Stimulated activated CD4-positive, alpha-beta T cell treated with anti-CD3 and anti-CD28 coated beads, Interleukin-1b, Interleukin-23, amount 100 ng/mL, for 24 hours (primary cell): ENCODE data around the gene ANGPT4.

Experiments used
- DNase-seq, 4 experiments: peaks; one replicate each; pipeline ENCODE4 v3.0.0-alpha.2; 2020; ENCODE audit warnings: low read depth in 4 of 4, low spot score in 1 of 4

The ANGPT4 gene

DNA sequence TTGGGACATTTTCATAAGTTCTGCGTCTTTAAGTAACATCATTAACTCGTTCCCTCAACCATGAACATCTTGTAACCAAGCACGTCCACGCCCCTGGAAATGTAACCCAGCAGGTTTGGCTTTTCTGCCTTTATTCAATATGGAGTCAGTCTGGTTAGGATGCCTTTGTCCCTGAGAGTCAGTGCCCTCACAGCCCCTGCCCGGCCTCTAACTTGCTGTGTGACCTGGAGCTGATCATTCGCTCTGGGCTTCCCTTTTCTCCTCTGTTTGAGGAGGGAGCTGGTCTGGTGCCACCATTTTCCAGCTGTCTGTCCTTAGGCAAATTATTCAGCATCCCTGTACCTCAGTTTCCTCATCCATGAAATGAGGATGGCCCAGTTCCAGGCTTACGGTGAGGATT lies 26.5 kb upstream of the ANGPT4 start:
- no peak for DNase-seq

DNA sequence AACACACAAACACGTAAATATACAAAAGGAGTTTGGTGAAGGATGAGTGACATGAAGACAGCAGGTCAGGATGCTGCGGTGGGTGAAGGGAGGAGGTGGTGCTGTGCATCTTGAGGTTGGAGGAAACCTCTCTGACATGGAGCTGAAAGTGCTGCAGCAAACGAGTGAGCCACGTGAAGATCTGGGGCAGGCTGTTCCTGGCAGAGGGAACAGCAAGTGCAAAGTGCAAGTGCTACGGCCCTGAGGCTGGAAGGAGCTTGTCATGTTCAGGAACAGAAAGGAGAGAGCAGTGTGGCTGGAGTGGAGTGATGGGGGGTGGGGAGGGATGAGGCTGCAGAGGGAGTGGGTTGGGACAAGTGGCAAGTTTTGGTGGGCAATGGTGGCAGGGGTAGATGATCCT lies 24.8 kb upstream of the ANGPT4 start:
- DNase-seq: no peak

DNA sequence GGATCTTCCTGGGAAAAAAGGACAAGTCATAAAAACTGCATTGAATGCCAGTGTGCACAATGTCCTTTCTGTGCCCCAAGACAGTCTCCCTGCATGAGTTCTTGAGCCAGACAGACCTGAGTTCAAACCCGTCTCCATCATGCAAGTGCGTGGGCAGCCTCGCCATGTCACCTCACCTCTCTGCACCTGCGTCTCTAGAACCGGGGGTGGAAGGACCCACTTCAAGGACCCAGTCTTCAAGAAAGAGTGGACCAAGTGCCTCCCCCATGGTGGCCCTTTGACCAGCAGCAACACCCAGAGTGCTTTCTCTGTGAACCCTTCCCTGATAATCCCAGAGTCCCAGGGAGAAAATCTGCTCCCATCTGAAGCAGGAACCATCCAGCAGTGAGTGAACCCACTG lies 23.5 kb upstream of the ANGPT4 start:
- DNase-seq: no peak

DNA sequence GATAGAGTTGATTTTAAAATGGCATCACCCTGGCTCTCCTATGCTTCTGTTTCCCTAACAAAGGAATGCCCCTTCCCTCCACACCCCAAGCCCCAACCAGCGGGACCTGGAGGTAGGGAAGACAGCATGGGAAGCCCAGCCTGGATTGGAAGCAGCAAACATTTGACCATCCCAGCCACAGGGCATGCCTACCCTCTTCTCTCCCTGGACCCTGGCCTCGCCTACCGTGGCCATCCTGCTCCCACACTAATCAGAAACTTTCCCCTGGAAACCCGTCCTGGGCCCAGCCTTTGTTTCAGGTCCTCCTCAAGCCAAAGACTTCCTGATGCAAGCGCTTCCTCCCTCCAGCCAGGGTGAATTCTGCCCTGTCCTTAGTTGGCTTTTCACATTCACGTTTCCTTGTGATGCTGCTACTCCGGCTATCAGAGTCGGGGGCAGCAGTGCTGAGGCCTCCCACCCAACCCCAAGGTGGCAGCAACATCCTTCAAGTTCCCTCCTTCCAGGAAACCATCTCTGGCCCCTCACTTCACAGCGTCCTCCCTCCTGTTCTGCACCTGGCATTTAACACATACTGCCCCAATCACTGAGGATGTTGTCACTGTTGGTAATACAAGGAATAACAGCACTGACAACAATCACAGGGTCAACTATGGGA lies 18.2 kb upstream of the ANGPT4 start:
- DNase-seq: no peak

DNA sequence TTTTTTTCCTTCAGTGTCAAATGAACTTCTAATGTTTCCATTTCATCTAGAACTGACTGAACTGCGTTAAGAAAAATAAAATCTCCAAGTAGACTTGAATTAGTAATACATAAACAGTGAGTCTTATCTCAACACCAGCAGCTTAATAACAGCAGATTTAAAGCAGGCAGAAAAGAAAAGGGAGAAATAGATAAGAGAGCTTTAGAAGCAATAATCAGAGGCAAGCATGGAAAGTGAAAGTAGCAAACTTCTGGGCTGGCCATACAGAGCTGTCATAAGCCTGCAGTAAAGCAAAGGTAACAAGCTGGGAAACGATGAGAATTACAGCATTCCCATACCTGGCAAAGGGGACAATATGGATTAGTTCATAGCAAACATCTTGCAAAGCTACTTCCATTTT lies 16.9 kb upstream of the ANGPT4 start:
- DNase-seq: no peak

DNA sequence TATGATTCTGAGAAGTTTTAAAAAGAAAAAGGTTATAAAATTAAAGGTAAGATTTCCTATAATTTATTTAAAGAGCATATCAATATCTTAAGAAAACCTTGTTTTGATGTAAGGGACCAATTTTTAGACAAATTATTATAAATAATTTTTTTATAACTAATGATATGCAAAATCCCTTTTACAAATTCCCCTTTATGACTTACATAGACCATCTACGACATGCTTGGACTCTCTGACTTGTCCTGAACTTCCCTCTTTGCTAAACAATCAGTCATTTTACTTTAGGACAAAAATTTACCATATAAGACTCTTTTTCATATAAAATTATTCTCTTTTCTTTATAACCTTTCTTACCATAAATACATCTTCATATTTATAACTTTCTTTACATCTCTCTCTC lies 15.3 kb upstream of the ANGPT4 start:
- no peak for DNase-seq

DNA sequence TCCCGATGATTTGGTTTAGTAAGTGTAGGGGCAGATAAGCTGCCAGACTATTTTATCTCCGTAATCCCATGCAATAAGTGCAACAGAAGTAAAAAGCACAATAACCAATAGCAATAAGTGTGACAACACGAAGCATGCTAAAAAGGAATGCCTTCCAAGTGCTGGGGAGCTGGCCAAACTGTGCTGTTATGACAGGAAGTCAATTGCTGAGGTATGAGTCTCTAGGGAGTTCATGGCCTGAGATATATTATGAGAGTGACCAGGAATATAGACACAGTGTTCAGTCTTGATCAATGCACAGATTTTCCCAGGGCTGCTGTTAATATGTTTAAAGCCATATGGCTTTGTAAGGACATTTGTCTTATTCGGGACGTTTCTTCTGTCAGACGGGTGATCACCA lies 10.5 kb upstream of the ANGPT4 start:
- DNase-seq: no peak

DNA sequence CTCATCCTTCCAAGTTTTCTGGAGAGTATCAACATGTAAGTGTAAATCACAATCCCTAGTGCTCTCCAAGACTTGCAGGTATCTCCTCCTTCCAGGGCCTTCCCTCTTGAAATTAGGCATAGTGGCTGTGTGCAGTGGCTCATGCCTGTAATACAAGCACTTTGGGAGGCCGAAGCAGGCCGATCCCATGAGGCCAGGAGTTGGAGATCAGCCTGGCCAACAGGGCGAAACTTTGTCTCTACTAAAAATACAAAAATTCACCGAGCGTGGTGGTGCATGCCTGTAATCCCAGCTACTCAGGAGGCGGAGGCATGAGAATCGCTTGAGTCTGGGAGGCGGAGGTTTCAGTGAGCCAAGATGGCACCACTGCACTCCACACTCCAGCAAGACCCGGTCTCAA lies 9.4 kb upstream of the ANGPT4 start:
- DNase-seq: no peak

DNA sequence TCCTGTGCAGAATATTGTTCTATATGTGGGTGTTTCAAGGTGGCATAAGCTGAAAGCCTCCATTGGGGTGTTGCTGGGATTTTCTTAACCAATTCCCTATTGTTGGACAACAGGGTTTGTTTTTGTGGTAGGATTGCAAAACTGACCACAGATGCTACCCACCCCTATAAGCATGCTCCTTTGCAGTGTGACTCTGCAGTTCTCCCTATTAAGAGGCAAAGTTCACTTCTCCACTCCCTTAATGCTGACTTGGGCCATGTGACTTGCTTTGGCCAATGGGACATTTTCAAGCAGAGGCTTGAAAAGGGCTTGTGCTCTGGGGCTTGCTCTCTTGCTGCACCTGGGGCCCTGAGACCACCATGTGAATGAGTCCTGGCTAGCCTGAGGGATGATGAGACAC lies 8.5 kb upstream of the ANGPT4 start:
- no peak for DNase-seq

DNA sequence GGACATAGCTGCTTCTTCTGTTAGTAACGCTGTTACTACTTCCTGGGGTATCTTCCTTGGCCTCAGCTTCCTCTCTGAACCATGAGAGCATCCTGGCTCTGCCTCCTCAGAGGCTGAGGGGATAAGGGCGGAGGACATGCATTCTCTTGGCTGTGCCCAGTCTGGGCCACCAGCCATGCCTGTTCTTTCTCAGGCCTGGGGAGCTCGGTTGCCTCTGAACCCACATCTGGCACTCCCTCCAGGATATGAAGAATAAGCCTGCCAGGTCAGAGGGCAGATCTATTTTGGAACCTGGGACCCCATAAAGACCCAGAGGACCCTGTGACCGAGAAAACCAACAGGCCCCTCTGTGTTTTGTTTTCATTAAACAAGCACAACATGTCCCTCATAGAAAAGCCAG lies 6.6 kb upstream of the ANGPT4 start:
- DNase-seq: no peak

DNA sequence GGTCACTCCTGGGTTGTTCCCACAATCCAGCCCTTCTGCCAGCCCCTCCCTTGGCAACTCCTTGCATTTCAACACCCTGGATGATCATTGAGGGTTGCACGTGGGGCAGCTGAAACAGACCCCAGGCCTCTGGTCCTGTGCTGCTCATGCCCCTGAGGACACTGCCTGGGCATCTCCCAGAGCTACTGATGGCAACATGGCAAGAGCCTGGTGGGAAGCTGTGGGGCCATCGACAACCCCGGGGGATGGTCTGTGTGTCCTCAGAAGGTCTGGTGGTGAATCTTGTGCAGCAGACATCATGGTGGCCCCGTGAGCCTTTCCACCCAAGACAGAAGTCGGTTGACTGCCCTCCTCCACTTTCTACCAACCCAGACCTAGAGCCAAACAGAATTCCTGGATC lies 4.9 kb upstream of the ANGPT4 start:
- DNase-seq: no peak

DNA sequence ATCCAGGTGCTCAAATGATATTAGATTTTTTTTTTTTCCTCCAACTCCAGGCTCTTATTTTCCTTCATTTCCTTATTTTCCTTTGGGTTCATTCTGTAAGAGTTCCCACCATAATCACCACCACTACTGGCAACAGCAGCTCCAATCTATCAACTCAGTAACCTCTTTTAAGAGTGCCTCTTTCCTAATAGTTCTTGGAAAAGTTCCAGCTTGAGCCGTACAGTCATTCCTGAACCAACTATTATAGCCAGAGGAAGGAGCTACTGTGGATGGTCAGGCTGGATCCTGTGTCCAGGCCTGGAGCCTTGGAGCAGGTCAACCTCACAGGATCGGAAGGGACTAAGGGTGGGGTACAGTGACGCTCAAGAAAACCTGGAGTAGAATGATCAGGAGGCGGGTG lies 4.2 kb upstream of the ANGPT4 start:
- no peak for DNase-seq

DNA sequence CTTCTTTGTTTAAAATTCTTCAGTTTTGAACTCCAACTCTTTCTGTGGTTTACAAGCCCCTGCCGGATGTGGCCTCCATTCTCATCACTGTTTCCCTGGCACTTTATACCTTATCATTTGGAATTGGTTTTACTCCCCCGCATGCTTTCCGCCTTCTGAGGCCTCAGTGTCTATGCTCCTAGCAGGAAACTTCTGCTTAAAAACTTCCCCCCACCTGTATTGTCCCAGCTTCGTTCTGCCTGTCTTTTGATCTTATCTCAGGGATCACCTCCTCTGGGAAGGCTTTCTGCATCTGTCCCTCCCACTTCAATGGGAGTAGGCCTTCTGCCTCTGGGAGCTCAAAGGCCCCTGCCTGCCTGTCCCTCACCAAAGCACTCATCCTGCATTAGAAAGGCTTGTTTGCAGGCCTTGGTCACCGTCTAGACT lies 3.4 kb upstream of the ANGPT4 start:
- DNase-seq: no peak

DNA sequence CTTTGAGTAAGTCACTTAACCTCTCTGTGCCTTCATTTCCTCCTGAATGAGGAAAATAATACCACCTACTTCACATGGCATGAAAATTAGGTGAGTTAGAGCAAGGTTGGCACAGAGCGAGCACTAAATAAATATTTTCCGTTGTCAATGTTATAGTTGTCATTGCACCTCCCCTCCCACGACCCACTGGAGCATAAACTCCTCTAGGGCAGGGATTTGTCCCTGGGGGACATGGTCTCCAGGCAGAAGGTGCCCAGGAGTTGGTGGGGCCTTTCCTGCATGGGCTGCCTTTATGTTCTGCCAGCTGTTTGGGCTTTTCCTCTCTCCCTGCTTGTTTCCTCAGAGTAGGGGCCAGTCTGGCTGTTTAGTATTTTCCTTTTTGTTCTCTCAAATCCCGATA lies 1.3 kb upstream of the ANGPT4 start:
- no peak for DNase-seq

DNA sequence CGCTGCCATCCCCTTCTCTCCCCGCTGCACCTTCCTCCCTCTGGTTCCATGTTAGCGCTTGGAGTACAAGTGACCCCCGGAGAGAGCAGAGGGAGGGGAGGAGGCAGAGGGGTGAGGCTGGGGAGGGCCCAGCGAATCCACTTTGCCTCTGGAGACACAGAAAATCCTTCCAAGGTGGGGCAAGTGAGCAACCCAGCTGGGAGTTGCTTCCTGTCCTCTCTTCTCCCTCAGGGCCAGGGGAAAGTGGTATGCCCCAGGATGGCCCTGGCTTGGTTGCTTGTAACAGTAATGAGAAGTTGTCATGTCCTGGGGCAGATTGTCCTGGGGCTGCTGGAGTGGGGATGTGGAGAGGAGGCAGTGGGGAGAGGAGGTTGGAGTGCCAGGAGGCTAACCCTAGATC lies 691 bp upstream of the ANGPT4 start:
- DNase-seq: no peak

DNA sequence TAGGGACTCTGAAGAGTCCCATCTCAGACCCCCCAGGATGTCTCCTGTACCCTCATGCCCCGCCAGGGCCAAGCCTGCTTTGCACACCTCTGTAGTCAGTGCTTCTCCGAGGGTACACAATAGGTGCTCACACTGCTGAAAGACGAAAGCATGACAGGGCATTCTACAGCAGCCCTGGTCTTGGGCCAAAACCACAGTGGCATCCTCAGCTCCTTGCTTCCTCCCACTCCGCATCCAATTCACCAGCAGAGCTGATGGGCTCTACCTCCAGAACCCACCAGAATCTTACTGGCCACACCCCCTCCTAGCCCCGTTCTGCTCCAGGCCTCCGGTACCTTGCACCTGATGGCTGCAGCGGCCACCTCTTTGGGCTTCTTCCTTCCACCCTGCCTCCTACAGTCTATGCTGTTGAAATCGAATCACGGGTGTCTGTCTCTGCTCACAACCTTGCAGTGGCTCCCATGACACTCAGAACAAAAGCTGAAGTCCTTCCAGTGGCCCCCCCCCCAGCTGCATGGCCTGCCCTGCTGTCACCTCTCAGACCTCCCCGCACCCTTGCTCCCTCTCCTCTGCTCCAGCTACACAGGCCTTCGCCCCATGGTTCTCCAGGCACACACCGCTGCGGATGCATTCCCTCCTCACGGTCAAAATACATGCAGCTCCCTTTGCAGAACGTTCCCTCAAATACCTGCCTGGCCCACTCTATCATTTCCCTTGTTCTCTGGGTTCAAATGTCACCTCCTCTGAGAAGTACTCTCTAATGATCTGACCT lies 1.2 kb downstream of the ANGPT4 start:
- no peak for DNase-seq

DNA sequence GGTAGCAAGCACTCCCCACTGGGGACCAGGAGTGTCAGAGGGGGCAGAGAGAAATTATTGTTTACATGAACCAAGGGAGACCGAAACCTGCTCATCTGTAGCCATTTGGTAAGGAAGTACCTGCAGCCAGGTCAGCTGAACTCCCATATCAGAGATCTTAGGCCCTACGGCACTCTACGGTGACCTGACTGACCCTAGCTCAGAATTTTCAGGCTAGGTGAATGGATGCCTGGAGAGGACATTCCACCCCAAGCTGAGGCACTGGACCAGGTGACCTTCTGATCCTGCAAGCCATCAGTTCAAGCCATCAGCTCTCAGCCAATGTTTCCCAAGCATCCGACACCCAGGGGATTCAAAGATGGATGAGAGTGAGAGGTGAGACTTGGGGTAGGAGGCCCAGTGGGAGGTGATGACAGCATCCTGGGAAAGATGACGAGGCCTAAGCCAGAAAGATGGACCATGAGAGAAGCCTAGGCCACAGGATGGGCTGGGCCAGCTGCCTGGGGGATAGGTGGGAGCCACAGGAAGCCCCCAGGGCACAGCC lies 2.8 kb downstream of the ANGPT4 start:
- DNase-seq: no peak

DNA sequence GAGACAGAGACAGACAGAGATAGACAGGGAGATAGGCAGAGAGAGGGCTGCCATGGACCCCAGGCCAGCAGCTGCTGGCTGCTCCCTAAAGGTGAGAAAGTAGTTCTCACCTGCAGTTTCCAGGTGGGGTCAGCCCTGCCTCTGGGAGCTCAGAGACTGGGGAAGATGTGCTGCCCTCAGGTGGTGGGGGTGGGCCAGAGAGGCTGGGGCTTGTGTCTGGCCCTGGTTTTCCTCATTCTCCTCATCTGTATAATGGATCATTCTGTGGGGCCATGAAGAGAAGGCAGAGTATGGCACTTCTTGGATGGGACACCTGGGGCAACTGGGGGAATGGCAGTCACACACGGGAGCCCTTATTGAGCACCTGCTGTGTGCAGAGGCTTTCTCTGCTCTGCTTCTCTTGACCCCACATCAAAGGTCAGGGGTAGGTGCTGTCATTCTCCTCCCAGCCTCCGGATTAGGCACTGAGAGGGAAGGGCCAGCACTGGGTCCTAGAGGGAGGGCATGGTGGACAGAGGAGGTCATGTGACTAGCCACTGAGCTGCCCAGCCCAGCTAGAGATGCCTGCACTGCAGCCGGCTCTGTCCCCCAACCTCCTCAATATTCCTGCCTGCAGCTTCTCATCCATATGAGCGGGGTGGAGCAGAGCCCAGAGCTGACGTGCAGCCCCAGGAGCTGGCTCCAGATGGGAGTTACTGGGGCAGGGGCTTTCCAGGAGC lies 4.1 kb downstream of the ANGPT4 start:
- no peak for DNase-seq

DNA sequence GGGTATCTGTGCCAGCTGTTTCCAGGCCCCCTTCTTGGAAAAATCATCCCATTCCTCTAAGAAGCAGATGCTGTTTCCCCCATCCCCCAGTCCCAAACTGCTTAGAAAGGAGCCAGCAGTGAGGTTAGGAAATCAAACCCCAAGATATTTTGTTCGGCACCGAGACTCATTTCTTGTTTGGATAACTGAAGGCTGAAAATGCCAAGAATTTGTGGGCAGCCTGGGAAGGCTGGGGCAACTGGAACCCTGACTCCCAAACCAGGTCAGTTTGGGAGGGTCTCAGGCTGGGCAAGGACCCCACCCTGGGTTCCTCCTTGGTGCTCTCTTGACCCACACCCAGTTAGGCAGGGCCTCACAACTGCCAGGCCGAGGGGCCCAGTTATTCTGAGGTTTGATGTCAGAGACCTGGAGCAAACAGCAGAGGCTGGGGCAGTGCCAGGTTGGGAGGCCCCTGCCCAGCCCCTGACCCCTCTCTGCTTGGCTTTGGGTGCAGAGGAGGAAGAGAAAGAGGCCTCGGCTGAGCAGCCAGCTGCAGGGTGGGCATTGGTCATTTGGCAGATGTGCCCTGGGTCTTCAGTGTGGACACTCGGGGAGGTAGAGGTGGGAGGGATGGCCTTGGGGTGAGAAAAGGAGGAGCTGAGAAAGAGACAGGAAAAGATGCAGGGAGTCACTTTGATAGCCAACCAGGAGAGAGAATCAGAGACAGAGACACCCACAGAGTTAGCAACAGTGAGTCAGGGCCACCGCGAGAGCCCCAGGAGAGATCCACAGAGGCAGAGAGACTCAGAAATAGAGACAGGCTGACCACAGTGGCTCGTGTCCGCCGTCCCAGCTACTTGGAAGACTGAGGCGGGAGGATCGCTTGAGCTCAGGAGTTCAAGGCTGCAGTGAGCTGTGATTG lies 5.0 kb downstream of the ANGPT4 start:
- DNase-seq: no peak

DNA sequence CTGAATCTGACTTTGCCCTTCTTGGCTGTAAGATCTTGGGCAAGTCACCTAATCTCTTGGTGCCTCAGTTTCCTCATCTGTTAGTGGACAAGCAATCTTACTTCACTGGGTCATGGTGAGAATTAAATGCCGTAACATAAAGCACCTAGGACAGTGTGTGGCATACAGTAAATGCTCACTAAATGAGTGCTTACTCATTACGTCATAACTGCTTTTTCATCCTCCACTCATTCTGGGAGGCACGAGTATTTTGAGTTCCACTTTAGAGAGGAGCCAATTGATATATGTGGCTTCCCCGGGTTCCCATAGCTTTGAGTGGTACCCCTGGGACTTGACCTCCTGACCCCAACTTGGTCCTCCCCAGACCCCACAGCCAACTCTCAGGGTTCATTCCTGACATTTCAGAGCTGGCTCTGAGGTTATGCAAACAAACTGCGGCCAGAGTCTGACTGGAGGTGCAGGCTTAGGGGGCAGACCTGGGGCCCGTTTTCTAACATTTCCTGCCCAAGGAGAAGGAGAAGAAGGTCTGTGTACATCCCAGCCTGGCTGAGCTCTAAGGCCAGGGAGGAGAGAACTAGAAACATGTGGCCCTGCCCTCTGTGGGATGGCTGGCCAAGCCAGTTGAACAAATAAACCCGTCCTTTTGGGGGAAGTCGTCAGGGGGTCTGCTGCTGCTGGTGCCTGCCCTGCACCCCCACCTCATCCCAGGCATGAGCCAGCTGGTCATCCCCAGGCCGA lies 5.8 kb downstream of the ANGPT4 start:
- no peak for DNase-seq
